GM21737 (cell line): ENCODE data around the gene MYO7A.
"Not testable (repeated sequence)": the region's sequence is repeated elsewhere in the genome, so short reads cannot be mapped to it uniquely, and the experiment has no call there.

Experiments
- ATAC-seq: cut with Tn5 transposase; IDR thresholded peaks from one replicate; pipeline ENCODE4 v1.9.1; 2021; ENCODE audit warnings: mild to moderate bottlenecking, moderate library complexity; ENCODE audit not compliant: unreplicated experiment

MYO7A gene

GRCh38 chr11:77092382-77092781 lies 35.7 kb upstream of the MYO7A start:
- ATAC-seq, result no peak

GRCh38 chr11:77093056-77093891 lies 34.8 kb upstream of the MYO7A start:
- no peak for ATAC-seq

DNA sequence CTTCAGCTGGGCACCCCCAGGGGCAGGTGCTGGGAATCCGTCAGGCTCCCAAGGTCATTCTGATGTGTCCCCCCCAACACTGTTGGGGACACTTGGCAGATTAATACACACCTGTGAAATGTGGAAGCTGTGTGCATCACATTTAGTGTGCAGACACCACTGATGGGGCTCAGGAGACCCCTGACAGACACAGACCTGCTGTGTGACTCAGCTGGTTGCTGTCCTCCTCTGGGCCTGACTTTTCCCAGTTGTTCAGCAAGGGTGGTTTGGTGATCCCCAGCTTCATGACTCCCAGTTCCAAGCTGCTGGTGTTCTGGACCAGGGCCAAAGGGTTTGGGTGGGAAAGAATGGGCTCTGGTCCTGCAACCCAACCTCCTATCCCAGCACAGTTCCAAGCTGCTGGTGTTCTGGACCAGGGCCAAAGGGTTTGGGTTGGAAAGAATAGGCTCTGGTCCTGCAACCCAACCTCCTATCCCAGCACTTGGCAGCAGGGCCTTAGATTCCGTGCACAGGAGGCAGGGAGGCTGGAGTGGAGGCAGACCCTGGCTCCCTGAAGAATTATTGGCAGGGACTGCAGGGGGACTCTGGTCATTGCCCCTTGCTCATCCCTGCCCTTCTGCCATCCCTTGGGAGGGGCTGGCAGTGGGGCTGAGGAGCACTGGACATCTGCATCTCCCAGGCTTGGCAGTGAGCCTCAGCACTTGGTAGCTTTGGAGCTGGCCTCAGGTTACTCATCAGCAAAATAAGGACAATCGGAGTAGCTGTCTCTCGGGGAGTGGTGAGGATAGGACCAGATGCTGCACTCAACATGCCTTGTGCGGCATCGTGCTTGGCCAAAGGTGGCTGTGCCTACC lies 33.8 kb upstream of the MYO7A start:
- ATAC-seq, result no peak

GRCh38 chr11:77094841-77095365 lies 33.1 kb upstream of the MYO7A start:
- ATAC-seq, result no peak

DNA sequence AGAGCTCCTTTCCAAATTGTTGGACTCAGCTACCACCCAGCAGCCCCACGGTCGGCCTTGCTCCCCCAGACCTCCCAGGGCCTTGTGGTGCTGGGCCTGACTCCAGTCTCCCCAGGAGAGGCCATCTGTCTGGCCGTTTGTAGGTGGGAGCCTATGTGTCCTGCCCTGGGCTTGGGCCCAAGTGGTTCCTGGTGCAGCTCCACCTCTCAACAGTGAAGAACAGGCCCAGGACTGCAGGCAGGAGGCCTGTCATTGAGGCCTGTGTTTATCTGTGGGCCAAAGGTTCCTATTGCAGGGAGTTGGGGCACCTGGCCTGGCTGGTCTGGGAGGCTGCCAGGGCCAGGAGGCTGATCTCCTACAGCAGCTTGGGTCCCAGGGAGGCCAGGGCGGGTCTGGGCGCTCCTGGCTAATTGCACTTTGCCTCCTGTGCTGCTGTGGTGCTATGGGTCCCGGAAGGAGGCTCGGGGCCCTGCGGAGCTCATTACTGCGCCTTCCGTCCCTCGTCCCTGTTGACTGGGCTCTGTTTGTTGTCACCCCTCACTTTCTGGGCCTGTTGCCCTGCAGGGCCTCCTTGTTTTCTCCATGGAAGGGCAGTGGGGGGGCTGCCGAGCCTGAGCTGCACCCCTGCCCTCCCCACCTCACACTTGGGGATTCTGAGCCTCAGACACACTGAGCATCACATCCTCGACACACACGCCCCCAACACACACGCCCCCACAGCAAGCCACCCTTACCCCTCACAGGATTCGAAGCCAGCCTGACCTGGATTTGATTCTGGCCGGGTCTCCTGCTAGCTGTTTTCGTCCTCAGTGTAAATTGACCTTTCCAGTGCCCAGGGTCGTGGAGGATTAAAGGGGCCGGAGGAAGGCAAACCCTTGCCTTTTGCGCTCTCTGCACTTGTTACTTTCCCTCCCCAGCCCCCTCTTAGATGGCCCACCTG lies 32.2 kb upstream of the MYO7A start:
- no peak for ATAC-seq

DNA sequence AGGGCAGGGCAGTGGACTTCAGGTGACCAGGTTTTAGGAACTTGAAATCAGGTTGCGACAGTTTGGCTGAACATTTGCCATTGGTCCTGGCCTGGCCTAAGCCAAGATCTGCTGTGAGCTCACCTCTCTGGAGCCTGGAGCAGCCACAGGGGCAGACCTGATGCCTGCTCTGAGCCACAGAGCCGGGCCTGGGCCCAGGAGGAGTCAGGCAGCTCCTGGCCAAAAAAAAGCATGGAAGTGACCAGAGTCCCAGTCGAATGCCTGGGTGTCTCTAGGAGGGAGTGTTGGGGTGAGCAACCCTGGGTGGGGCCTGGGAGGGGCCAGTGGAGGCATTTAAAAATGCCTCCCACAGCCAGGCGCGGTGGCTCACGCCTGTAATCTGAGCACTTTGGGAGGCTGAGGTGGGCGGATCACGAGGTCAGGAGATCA lies 31.4 kb upstream of the MYO7A start:
- ATAC-seq, result no peak

DNA sequence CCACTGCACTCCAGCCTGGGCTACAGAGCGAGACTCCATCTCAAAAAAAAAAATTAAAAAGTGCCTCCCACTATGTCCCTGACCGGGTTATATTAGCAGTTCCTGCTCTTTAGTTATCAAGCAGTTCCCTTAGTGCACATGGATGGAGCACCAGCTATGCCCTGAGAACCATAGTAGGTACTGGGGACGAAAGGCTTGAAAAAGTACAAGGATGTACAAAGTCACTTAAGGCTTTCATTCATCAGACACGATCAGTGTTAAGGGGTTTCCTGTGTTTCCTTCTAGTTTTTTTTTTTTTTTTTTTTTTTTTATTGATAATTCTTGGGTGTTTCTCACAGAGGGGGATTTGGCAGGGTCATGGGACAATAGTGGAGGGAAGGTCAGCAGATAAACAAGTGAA lies 30.9 kb upstream of the MYO7A start:
- ATAC-seq, result not testable (repeated sequence)

DNA sequence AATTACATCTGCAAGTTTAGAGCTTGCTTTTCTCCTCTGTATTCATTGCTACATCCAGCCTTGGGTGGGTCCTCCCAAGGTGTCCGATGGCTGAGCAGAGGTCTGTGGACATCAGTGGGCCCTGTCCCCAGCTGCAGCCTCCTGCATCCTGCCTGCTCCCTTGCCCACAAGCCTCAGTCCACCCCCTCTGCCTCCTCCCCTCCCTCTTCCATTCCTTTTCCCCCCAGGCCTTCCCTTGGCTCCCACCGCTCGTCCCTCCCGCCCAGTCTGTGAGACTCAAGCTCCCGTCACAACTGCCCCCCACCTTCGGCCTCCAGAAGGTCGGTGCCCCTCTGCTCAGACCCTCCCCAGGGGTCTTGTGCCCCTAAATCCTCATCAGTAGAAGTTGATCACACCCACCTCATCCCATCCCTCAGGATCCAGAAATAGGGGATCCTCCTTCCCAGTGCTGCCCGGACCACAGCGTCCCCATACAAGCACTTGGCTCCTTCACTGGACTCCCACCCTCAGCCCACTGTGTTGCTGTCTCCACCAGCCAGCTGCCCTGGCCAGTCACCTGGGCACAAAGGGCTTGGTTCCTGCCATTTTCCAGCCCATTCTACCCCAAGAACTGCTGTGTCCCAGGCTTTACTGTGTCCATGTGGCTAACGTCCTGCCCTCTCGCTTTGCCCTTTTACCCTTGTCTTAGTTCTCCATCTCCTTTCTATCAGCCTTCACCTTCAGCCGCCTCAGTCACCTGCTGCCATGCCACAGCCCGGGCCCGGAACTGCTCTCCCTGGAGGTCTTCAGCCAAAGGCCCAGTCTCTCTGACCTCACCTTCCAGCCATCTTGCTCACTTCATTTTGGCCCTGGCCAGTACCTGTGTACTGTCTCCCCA lies 27.6 kb upstream of the MYO7A start:
- ATAC-seq, result no peak

- no peak for ATAC-seq
Observed at GRCh38 chr11:77101043-77101537, 27.0 kb upstream of the MYO7A start.

- no peak for ATAC-seq
Observed at GRCh38 chr11:77102246-77103210, 25.5 kb upstream of the MYO7A start, which contains the start of gene OMP. Gene OMP (plus strand): TSS chr11:77102840. CDS start chr11:77102840, 0 bp downstream.

DNA sequence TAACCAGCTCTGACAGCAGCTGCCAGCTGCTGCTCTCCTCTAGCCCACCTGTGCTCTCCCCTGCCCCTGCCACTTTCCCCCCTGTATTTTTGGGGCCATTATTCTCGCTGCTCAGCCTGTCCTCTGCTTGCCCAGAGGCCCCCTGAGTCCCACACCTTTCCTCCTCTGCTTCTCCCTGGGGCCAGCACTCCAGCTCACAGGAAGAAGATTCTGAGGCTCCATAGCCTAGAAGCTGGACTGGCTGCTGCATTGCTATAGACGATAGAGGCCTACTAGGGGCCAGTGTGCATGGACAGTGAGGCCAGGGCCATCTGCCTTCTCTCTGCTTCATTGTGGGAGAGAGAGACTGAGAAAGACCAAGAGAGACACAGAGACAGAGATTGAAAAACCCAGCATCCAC lies 24.7 kb upstream of the MYO7A start:
- no peak for ATAC-seq

DNA sequence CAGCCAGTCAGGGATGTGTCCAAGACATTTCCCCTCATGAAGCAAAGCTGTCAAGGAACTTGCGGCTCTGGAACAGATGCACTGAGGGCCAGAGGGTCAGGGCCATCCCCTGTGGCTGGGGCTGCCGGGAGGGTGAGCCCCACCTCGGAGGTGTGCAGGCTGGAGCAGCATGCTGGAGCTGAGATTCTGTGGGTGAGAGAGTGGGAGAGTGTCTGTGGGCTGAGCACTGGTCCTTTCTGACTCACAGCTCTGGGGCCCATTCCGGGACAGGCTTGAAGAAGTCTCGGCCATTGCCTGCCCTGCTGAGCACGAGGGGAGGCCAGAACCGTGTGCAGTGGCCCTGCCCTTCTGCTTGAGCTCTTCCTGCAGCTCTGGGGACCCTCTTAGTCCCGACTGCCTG lies 23.3 kb upstream of the MYO7A start:
- ATAC-seq, result no peak

DNA sequence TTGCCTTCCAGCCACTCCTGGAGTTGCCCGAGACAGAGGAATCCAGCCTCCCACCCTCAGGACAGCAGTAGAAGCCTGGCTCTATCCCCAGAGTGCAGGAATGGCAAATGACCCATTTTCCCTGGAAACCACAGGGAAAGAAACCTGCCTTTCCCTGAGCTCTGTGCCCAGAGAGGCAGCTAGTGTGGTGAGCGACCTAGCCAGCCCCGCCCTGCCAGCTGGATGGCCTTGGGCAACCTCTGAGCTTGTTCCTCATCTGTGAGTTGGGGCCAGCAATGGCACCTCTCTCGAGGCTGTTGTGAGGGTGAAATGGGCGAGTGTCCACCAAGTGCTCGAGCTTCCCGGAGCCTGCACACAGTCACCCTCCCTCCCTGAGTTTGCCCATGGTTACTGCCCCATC lies 21.7 kb upstream of the MYO7A start:
- ATAC-seq, result no peak

- no peak for ATAC-seq
Observed at GRCh38 chr11:77106759-77107158, 21.3 kb upstream of the MYO7A start.

DNA sequence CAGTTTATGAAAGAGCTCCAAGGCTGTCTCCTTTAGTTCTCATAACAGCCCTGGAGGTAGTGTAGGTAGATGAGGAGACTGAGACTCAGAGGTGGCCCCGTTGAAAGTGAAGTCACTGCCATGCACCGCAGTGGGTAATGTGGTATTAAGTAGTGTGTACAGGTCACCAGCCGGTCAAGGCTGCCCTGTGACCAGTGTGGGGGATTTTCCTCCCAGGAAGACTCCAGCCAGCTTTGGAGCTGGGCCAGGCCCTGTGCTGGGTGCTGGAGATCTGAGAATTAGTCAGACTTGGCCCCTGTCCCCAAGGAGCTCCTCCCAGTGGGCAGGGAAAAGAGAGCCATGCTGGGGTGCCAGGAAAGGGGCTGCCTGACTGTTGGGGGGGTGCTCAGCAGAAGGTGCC lies 20.1 kb upstream of the MYO7A start:
- no peak for ATAC-seq

- no peak for ATAC-seq
Observed at GRCh38 chr11:77108436-77108835, 19.6 kb upstream of the MYO7A start.

- no peak for ATAC-seq
Observed at GRCh38 chr11:77109236-77110019, 18.6 kb upstream of the MYO7A start.
